Spleen (tissue), 7 donors: ENCODE results near the gene CPNE2.
A peak's percentile ranks its signal among the peaks of the same experiment; 100 is the strongest.

Experiments used
- POLR2A ChIP-seq, 3 donors: fragments of 450-650 bp; IDR thresholded peaks; one replicate each; pipeline ENCODE4 v1.5.1; 2017; ENCODE audit warnings: antibody characterized with exemption in 3 of 3, mild to moderate bottlenecking in 1 of 3
- POLR2AphosphoS5 ChIP-seq, 3 donors: sonication (generic); formaldehyde crosslinking; IDR thresholded peaks; one replicate each; pipeline ENCODE4 v1.5.1; 2017; ENCODE audit warnings: antibody characterized with exemption in 3 of 3
- TF ChIP-seq, protein P1 (sequence below), 11 experiments: fragments of 200-600 bp in 7 of 11; fragments of 450-650 bp in 4 of 11; sonication (generic) in 4 of 11; IDR thresholded peaks in 8 of 11; conservative IDR thresholded peaks in 3 of 11; 1 replicate in 7 of 11; 2 replicates in 4 of 11; pipeline versions ENCODE4 v1.4.0 to v1.8.0; 2016 to 2021; ENCODE audit warnings: antibody characterized with exemption in 11 of 11, inconsistent platforms in 4 of 11, mild to moderate bottlenecking in 1 of 11
- donor health status: DM: no; HTN: no; CAD: no; lungs with moderate emphysema.
- donor health status: DM: no; HTN: no; CAD: no.
- donor health status: DM: no; HTN: no; CAD: no.

DNA sequence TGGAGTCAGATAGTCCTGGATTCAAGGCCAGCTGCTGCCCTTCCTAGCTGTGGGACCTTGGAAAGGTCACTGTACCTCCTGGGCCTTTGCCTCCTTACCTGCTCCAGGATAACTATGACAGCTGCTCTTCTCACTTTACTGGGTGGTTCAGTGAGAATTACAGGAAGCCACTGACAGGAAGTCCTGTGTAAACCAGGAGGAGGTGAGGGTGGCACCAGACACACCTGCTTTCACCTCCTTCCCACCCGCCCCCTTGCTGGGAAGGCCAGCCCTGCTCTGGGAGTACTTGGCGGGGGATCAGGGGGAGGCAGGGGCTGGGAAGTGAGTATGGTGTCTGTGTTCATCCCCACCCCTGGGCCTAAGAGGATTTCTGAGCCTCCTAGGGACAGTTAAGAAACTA lies 42.6 kb downstream of the CPNE2 start:
- peak in 1 of 3 donors; percentile 38 for TF ChIP-seq POLR2AphosphoS5 (IDR thresholded peaks at IDR 0.05)
- TF ChIP-seq, protein P1, sequence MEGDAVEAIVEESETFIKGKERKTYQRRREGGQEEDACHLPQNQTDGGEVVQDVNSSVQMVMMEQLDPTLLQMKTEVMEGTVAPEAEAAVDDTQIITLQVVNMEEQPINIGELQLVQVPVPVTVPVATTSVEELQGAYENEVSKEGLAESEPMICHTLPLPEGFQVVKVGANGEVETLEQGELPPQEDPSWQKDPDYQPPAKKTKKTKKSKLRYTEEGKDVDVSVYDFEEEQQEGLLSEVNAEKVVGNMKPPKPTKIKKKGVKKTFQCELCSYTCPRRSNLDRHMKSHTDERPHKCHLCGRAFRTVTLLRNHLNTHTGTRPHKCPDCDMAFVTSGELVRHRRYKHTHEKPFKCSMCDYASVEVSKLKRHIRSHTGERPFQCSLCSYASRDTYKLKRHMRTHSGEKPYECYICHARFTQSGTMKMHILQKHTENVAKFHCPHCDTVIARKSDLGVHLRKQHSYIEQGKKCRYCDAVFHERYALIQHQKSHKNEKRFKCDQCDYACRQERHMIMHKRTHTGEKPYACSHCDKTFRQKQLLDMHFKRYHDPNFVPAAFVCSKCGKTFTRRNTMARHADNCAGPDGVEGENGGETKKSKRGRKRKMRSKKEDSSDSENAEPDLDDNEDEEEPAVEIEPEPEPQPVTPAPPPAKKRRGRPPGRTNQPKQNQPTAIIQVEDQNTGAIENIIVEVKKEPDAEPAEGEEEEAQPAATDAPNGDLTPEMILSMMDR (IDR thresholded peaks at IDR 0.05 in 8 of 11, conservative IDR thresholded peaks at IDR 0.05 in 3 of 11), result no peak
- no peak for TF ChIP-seq POLR2A (IDR thresholded peaks at IDR 0.05)
